Measurements from ENCODE around the gene SIKE1. TPM values are rescaled to one million over a fixed set of nuclear protein-coding genes. Genes with fewer than 3 reads are reported as not detected.
"Not testable (repeated sequence)": the region's sequence is repeated elsewhere in the genome, so short reads cannot be mapped to it uniquely, and the experiment has no call there.

Gene SIKE1
- total RNA-seq, 2 experiments from 2014 or later = 69.8 to 75.3 TPM

DNA sequence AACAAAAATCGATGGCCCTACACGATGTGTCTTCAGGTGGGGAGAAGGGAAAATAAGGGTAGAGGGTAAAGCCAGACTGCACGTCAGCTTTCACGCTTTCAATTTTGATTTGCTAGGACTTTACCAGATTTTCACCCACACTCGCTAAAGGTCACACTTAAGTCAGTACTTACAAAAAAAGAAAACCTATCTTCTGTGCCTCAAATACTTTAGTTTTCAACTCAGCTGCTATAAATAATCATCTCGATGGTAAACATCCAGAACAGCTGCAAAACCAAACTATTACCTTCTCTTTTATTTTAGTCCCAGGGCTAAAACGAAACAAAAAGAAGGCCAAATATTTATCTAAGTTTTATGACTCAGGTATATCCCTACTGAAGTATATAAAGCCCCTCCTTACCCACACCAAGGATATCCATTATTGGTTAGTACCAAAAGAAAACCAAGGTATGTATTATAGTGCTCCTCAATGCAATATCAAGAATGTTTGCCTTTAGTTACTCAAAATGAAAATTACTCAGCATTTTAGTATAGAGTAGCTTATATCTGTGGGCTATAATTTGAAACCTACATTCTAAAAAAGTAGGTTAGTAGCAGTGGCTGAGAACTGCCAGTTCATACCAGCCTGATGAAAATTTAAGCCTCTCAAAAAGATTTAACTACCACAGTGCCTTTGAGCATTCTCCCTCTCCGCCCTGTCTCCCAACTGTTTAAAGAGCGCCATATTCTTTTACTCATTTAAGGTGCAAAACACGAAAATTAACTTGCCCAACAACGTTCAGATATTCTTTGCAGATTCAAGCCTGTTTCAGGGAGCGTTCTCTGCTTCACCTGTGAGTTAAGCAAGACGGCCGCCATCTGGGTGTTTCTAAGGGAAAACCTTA, 24.2 kb downstream of the SIKE1 start:
- TF ChIP-seq, protein P1, sequence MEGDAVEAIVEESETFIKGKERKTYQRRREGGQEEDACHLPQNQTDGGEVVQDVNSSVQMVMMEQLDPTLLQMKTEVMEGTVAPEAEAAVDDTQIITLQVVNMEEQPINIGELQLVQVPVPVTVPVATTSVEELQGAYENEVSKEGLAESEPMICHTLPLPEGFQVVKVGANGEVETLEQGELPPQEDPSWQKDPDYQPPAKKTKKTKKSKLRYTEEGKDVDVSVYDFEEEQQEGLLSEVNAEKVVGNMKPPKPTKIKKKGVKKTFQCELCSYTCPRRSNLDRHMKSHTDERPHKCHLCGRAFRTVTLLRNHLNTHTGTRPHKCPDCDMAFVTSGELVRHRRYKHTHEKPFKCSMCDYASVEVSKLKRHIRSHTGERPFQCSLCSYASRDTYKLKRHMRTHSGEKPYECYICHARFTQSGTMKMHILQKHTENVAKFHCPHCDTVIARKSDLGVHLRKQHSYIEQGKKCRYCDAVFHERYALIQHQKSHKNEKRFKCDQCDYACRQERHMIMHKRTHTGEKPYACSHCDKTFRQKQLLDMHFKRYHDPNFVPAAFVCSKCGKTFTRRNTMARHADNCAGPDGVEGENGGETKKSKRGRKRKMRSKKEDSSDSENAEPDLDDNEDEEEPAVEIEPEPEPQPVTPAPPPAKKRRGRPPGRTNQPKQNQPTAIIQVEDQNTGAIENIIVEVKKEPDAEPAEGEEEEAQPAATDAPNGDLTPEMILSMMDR (IDR thresholded peaks at IDR 0.05) = no peak
- intact Hi-C loops (cut with DNase I, micrococcal nuclease) = loop anchor here in 1 of 2 experiments (2.0 to 10.0 kb wide), 4 partner anchors 39 to 941 kb away; partner anchors contain the start of genes DENND2C, NRAS and RSBN1
- Histone ChIP-seq H3K27me3 (ENCODE audit: control insufficient read depth in 1 of 2, insufficient read depth in 2 of 2, low read length in 2 of 2) (no peaks in the 10 kb centered on the region), H3K27ac (ENCODE audit: low read depth in 1 of 2, low read length in 2 of 2) (peak overlapping the region; percentile 99 to 100), H3K36me3 (ENCODE audit: insufficient read depth, low read length) (no peaks in the 10 kb centered on the region), H3K4me3 (ENCODE audit: low read length) (peak overlapping the region; percentile 84), H3K4me1 (ENCODE audit: insufficient read depth, low read length) (peaks cover 34% of the 10 kb centered on the region), H3K9me3 (ENCODE audit: control insufficient read depth in 1 of 2, insufficient read depth in 1 of 2, low read length in 2 of 2) (no peaks in the 10 kb centered on the region)
- ChIA-PET POLR2A (interaction anchor here (0.7 to 3.8 kb wide), 6 partner anchors 9 to 40 kb away, joined by 3 to 39 read pairs (median 8); partner anchors contain the start of genes NRAS and SIKE1), CTCF (interaction anchor here (1.4 kb wide), 1 partner anchor 24 kb away, joined by 5 read pairs; the partner anchor contains the start of gene SIKE1)
- Mint-ChIP-seq H3K4me3 (peak overlapping the region; percentile 99), H3K36me3 (ENCODE audit: low read depth) (peaks cover 40% of the 10 kb centered on the region), H3K4me1 (ENCODE audit: low read depth) (peaks cover 72% of the 10 kb centered on the region), H3K9me3 (peaks cover 2% of the 10 kb centered on the region), H3K27me3 (no peaks in the 10 kb centered on the region), H3K27ac (peak overlapping the region; percentile 98)
- peak in 2 of 14 experiments; percentile 17 to 55 for DNase-seq
- no peak for ATAC-seq (ENCODE audit: poor library complexity)

GRCh38 chr1:114755006-114755931, 25.2 kb downstream of the SIKE1 start:
- Mint-ChIP-seq H3K27ac (peak overlapping the region; percentile 98), H3K4me3 (peak overlapping the region; percentile 99), H3K9me3 (peaks cover 2% of the 10 kb centered on the region), H3K36me3 (ENCODE audit: low read depth) (peaks cover 49% of the 10 kb centered on the region), H3K27me3 (no peaks in the 10 kb centered on the region), H3K4me1 (ENCODE audit: low read depth) (peaks cover 82% of the 10 kb centered on the region)
- TF ChIP-seq, protein P1 (IDR thresholded peaks at IDR 0.05) = no peak
- Histone ChIP-seq H3K27ac (ENCODE audit: low read depth in 1 of 2, low read length in 2 of 2) (peak overlapping the region; percentile 20 to 42), H3K27me3 (ENCODE audit: control insufficient read depth in 1 of 2, insufficient read depth in 2 of 2, low read length in 2 of 2) (no peaks in the 10 kb centered on the region), H3K36me3 (ENCODE audit: insufficient read depth, low read length) (peaks cover 2% of the 10 kb centered on the region), H3K4me3 (ENCODE audit: low read length) (peak overlapping the region; percentile 84), H3K4me1 (ENCODE audit: insufficient read depth, low read length) (peaks cover 38% of the 10 kb centered on the region), H3K9me3 (ENCODE audit: control insufficient read depth in 1 of 2, insufficient read depth in 1 of 2, low read length in 2 of 2) (no peaks in the 10 kb centered on the region)
- no peak for DNase-seq
- CTCF ChIA-PET = no interaction called here
- intact Hi-C loops (cut with DNase I, micrococcal nuclease) = loop anchor here (2.0 to 10.0 kb wide), 4 partner anchors 14 to 940 kb away; partner anchors contain the start of genes DENND2C (in 1 of the 2) and RSBN1 (in 1 of the 2)
- POLR2A ChIA-PET = interaction anchor here (1.1 to 3.8 kb wide), 4 partner anchors 10 to 39 kb away, joined by 3 to 39 read pairs (median 19); partner anchors contain the start of genes NRAS and SIKE1
- ATAC-seq (ENCODE audit: poor library complexity) = no peak

DNA sequence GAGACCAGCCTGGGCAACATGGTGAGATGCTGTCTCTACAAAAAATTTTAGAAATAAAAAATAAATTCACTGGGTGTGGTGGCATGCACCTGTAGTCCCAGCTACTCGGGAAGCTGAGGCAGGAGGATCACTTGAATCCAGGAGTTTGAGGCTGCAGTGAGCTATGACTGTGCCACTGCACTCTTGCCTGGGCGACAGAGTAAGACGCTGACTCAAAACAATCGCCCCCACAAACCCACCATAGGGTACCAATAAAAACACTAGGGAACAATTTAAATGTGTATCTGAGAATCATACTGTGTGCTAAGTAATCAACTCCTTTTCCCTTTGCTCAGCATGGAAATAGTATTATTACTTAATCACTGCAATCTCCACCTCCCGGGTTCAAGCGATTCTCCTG, 26.8 kb downstream of the SIKE1 start:
- Mint-ChIP-seq H3K4me1 (ENCODE audit: low read depth) (peaks cover 98% of the 10 kb centered on the region), H3K4me3 (peak overlapping the region; percentile 99), H3K27ac (peak overlapping the region; percentile 98), H3K36me3 (ENCODE audit: low read depth) (peaks cover 65% of the 10 kb centered on the region)
- CTCF ChIA-PET = interaction anchor here (0.5 to 1.0 kb wide), 2 partner anchors 13 to 242 kb away, joined by 3 read pairs; no protein-coding TSS in a partner anchor
- H3K9me3 ChIP-seq (ENCODE audit: control insufficient read depth in 1 of 2, insufficient read depth in 1 of 2, low read length in 2 of 2); ATAC-seq (ENCODE audit: poor library complexity); H3K27me3 Mint-ChIP-seq; H3K27me3 ChIP-seq (ENCODE audit: control insufficient read depth in 1 of 2, insufficient read depth in 2 of 2, low read length in 2 of 2); DNase-seq; H3K9me3 Mint-ChIP-seq; H3K27ac ChIP-seq (ENCODE audit: low read depth in 1 of 2, low read length in 2 of 2): not testable (repeated sequence)
- Histone ChIP-seq H3K4me3 (ENCODE audit: low read length) (peak overlapping the region; percentile 1), H3K4me1 (ENCODE audit: insufficient read depth, low read length) (peaks cover 38% of the 10 kb centered on the region), H3K36me3 (ENCODE audit: insufficient read depth, low read length) (peaks cover 17% of the 10 kb centered on the region)
- POLR2A ChIA-PET = interaction anchor here (1.1 to 1.2 kb wide), 3 partner anchors 27 to 242 kb away, joined by 3 to 8 read pairs (median 3); partner anchors contain the start of genes NRAS, SIKE1 and TRIM33
- intact Hi-C loops (cut with DNase I, micrococcal nuclease) = loop anchor here (2.0 to 10.0 kb wide), 3 partner anchors 13 to 939 kb away; partner anchors contain the start of gene RSBN1 (in 1 of the 2)
